Stomach (tissue), 19 donors: ENCODE results near the gene XG. TPM values are rescaled to one million over a fixed set of nuclear protein-coding genes. Genes with fewer than 3 reads are reported as not detected.
"Not testable (repeated sequence)": the region's sequence is repeated elsewhere in the genome, so short reads cannot be mapped to it uniquely, and the experiment has no call there.

Source experiments
- DNase-seq, 2 donors: peaks; one replicate each; pipeline versions ENCODE4 v3.0.0 to v3.0.0-alpha.2; 2013 to 2019
- H3K27ac ChIP-seq, 5 donors: fragments of 200-600 bp in 4 of 5; sonication (generic) in 4 of 5; one replicate each; pipeline ENCODE4 v1.5.1; 2013 to 2019; ENCODE audit warnings: mild to moderate bottlenecking in 1 of 5, moderate library complexity in 1 of 5
- H3K27me3 ChIP-seq, 3 donors: fragments of 200-600 bp; sonication (generic); one replicate each; pipeline ENCODE4 v1.5.1; 2017 to 2019; ENCODE audit warnings: mixed run types in 1 of 3
- H3K36me3 ChIP-seq, 4 donors: fragments of 200-600 bp; sonication (generic); 1 replicate in 3 of 4; 2 replicates in 1 of 4; pipeline ENCODE4 v1.5.1; 2016 to 2019
- H3K4me1 ChIP-seq, 4 donors: fragments of 200-600 bp; sonication (generic); one replicate each; pipeline ENCODE4 v1.5.1; 2016 to 2019
- H3K4me3 ChIP-seq, 4 donors: fragments of 200-600 bp; sonication (generic) in 3 of 4; one replicate each; pipeline ENCODE4 v1.5.1; 2016 to 2019; ENCODE audit warnings: mild to moderate bottlenecking in 1 of 4
- H3K9me3 ChIP-seq, 4 donors: fragments of 200-600 bp; sonication (generic); one replicate each; pipeline ENCODE4 v1.5.1; 2016 to 2019
- EP300 ChIP-seq: sonication (generic); formaldehyde crosslinking; IDR thresholded peaks from one replicate; pipeline ENCODE4 v1.6.1; 2017; ENCODE audit warnings: antibody characterized with exemption
- POLR2A ChIP-seq, 4 donors: fragments of 450-650 bp; IDR thresholded peaks; one replicate each; pipeline ENCODE4 v1.6.1; 2016; ENCODE audit warnings: antibody characterized with exemption in 4 of 4, control low read depth in 2 of 4, mild to moderate bottlenecking in 1 of 4, moderate library complexity in 1 of 4
- POLR2AphosphoS5 ChIP-seq, 3 donors: sonication (generic); formaldehyde crosslinking; IDR thresholded peaks; one replicate each; pipeline ENCODE4 v1.6.1; 2016; ENCODE audit warnings: antibody characterized with exemption in 3 of 3
- WGBS, 5 donors: extraction: QIAGEN DNeasy Blood & Tissue Kit in 3 of 5; methylation state at CpG; one replicate each; pipeline versions ENCODE4 v1.1.5 to v1.1.7; 2013 to 2018; 5-methylcytosine and 5-hydroxymethylcytosine counted together
- intact Hi-C: fragments of 100-400 bp; cut with DNase I; formaldehyde crosslinking; loops from one replicate; pipeline ENCODE4 v1.15.1; 2023; ENCODE audit warnings: low total_unique reads
- long read RNA-seq, 10 donors: transcript quantifications; one replicate each; lab custom pipeline, GENCODE V29; 2026
- polyA plus RNA-seq, 3 donors: library from polyadenylated mRNA; stranded (reverse); fragments of 200-250 nt; gene quantifications; one replicate each; pipeline ENCODE4 v1.2.3, GENCODE V29; 2013
- total RNA-seq, 5 donors: library from RNA; depleted of rRNA; stranded (reverse); fragments of >200 nt; gene quantifications; one replicate each; pipeline versions ENCODE4 v1.1.0 to v1.2.3, GENCODE V29; 2014 to 2016
- TF ChIP-seq, protein P1 (sequence below), 7 experiments: fragments of 450-650 bp in 4 of 7; fragments of 200-600 bp in 3 of 7; sonication (generic) in 3 of 7; IDR thresholded peaks; one replicate each; pipeline ENCODE4 v1.5.1; 2016 to 2019; ENCODE audit warnings: antibody characterized with exemption in 7 of 7, control low read depth in 2 of 7, mild to moderate bottlenecking in 1 of 7
- donor health status: healthy with polysubstance abuse.
- donor health status: Bipolar disorder and iron deficiency.
- donor health status: healthy.

The XG gene
- total RNA-seq (not detected), polyA plus RNA-seq (under 1 TPM in 1 of 3 donors, not detected in 2; 0.70 TPM)
- long read RNA-seq, donor 1: 0 reads
- long read RNA-seq, donor 2: 0 reads
- long read RNA-seq, donor 3: 0 reads
- long read RNA-seq, donor 4: 0 reads
- long read RNA-seq, donor 5: 0 reads
- long read RNA-seq, donor 6, partial matches to known transcripts: 25 of 34 reads
- long read RNA-seq, donor 6, other reads (novel, unspliced or antisense): 9 of 34 reads
- long read RNA-seq, donor 7: 0 reads
- long read RNA-seq, donor 8: 0 reads
- long read RNA-seq, donor 9: 0 reads
- long read RNA-seq, donor 10: 0 reads

GRCh38 chrX:2751874-2752300 lies at the start of gene XG:
XG (plus strand) TSS chrX:2752040; CDS start chrX:2752275, 235 bp downstream.
- 63 to 71% (median 68%) methylated on average over 9 to 11 of the region's 11 CpGs for WGBS, 5 donors
- DNase-seq: not testable (repeated sequence)

GRCh38 chrX:2703991-2704369 lies 47.9 kb upstream of the XG start:
- no peaks in the 10 kb centered on the region for H3K27me3 ChIP-seq
- H3K9me3 ChIP-seq: no peaks in the 10 kb centered on the region
- 61 to 75% (median 69%) methylated on average over 14 of the region's 14 CpGs for WGBS, 5 donors
- no peak for DNase-seq
- intact Hi-C loops: no loop called here
- H3K4me1 ChIP-seq: peaks cover 17 to 97% (median 85%) of the 10 kb centered on the region in 4 donors
- TF ChIP-seq POLR2A (IDR thresholded peaks at IDR 0.05) (no peak), EP300 (no peak), POLR2AphosphoS5 (IDR thresholded peaks at IDR 0.05) (peak in 1 of 3 donors; percentile 42)
- TF ChIP-seq, protein P1, sequence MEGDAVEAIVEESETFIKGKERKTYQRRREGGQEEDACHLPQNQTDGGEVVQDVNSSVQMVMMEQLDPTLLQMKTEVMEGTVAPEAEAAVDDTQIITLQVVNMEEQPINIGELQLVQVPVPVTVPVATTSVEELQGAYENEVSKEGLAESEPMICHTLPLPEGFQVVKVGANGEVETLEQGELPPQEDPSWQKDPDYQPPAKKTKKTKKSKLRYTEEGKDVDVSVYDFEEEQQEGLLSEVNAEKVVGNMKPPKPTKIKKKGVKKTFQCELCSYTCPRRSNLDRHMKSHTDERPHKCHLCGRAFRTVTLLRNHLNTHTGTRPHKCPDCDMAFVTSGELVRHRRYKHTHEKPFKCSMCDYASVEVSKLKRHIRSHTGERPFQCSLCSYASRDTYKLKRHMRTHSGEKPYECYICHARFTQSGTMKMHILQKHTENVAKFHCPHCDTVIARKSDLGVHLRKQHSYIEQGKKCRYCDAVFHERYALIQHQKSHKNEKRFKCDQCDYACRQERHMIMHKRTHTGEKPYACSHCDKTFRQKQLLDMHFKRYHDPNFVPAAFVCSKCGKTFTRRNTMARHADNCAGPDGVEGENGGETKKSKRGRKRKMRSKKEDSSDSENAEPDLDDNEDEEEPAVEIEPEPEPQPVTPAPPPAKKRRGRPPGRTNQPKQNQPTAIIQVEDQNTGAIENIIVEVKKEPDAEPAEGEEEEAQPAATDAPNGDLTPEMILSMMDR (IDR thresholded peaks at IDR 0.05): peak in 1 of 7 experiments; percentile 17
- no peak overlapping the region for H3K4me3 ChIP-seq
- peaks cover 0 to 8% (median 3%) of the 10 kb centered on the region in 4 donors for H3K36me3 ChIP-seq
- H3K27ac ChIP-seq: peak overlapping the region in 4 of 5 donors; percentile 33 to 80 (median 62)

More at GRCh38 chrX:2751874-2752300, at the start of gene XG:
- H3K4me1 ChIP-seq, H3K4me3 ChIP-seq, H3K9me3 ChIP-seq, intact Hi-C loops, H3K27me3 ChIP-seq, H3K36me3 ChIP-seq, H3K27ac ChIP-seq: not testable (repeated sequence)

- Histone ChIP-seq H3K27me3 (no peaks in the 10 kb centered on the region), H3K4me1 (peaks cover 28 to 100% (median 92%) of the 10 kb centered on the region in 4 donors), H3K4me3 (no peak overlapping the region), H3K27ac (peak overlapping the region in 4 of 5 donors; percentile 33 to 80 (median 62)), H3K36me3 (peaks cover 0 to 2% (median 0%) of the 10 kb centered on the region in 4 donors), H3K9me3 (no peaks in the 10 kb centered on the region)
- peak in 1 of 2 donors; percentile 35 for DNase-seq
- WGBS, 5 donors: 57 to 84% (median 69%) methylated on average over 18 of the region's 18 CpGs
- TF ChIP-seq, protein P1 (IDR thresholded peaks at IDR 0.05): no peak
- no peak for TF ChIP-seq POLR2A (IDR thresholded peaks at IDR 0.05)
- TF ChIP-seq EP300: peak; percentile 81
- peak in 1 of 3 donors; percentile 89 for TF ChIP-seq POLR2AphosphoS5 (IDR thresholded peaks at IDR 0.05)
- intact Hi-C loops: no loop called here
These were observed 46.6 kb upstream of the XG start for GRCh38 chrX:2705046-2705832.

DNA sequence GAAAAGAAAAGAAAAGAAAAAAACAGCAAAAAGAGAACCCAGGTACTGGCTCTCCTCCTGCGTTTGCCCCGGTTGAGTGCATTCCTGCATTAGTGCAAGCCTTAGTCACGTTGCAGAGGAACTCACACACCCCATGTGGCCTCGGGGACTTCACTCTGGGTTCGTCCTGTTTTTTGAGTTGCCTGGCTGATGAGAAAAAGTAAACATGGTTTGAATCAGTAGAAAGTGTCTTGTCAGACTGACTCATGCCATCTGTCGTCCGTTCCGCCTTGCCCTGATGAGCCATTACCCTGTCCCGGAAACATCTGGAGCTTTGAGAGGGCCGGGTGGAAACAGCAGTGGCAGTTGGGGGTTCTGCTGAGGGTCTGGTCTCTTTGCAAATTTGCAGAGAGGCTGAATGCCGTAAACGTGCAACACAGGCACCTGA lies 44.5 kb upstream of the XG start:
- DNase-seq: peak; percentile 28 to 82
- peaks cover 24 to 86% (median 80%) of the 10 kb centered on the region in 4 donors for H3K4me1 ChIP-seq
- no peaks in the 10 kb centered on the region for H3K9me3 ChIP-seq
- H3K36me3 ChIP-seq: peaks cover 0 to 11% (median 9%) of the 10 kb centered on the region in 4 donors
- H3K27ac ChIP-seq: peak overlapping the region in 4 of 5 donors; percentile 3 to 80 (median 56)
- TF ChIP-seq, protein P1 (IDR thresholded peaks at IDR 0.05): no peak
- peak; percentile 7 for TF ChIP-seq EP300
- no peak for TF ChIP-seq POLR2A (IDR thresholded peaks at IDR 0.05)
- TF ChIP-seq POLR2AphosphoS5 (IDR thresholded peaks at IDR 0.05): peak in 2 of 3 donors; percentile 14 to 84
- WGBS, 5 donors: 32 to 69% (median 52%) methylated on average over 12 of the region's 12 CpGs
- H3K4me3 ChIP-seq: no peak overlapping the region
- intact Hi-C loops: no loop called here
- H3K27me3 ChIP-seq: no peaks in the 10 kb centered on the region
